Epithelial cell of proximal tubule (primary cell): ENCODE data around the gene AMBRA1. TPM values are rescaled to one million over a fixed set of nuclear protein-coding genes. Genes with fewer than 3 reads are reported as not detected.

Experiments used
- DNase-seq: peaks from one replicate; pipeline ENCODE4 v3.0.0-alpha.2; 2011; ENCODE audit warnings: low read depth
- H3K4me3 ChIP-seq: 2 replicates; pipeline ENCODE4 v1.5.1; 2011; ENCODE audit warnings: low read depth, mild to moderate bottlenecking, low read length
- CTCF ChIP-seq: conservative IDR thresholded peaks from 2 replicates; pipeline ENCODE4 v1.5.1; 2012; ENCODE audit warnings: low read depth, mild to moderate bottlenecking, low read length
- total RNA-seq: library from RNA; depleted of rRNA; stranded (reverse); fragments of >200 nt; gene quantifications from 2 replicates; pipeline ENCODE4 v1.2.3, GENCODE V29; 2015

AMBRA1 gene
- total RNA-seq, 1 donor from 2014 or later: 21.0 TPM

- TF ChIP-seq CTCF: no peak
- no peak overlapping the region for H3K4me3 ChIP-seq
- DNase-seq: no peak
Measured at GRCh38 chr11:46362156-46363030, 231.4 kb downstream of the AMBRA1 start.

GRCh38 chr11:46361283-46362155, 232.3 kb downstream of the AMBRA1 start:
- no peak overlapping the region for H3K4me3 ChIP-seq
- no peak for DNase-seq
- no peak for TF ChIP-seq CTCF

- H3K4me3 ChIP-seq: no peak overlapping the region
- DNase-seq: no peak
- no peak for TF ChIP-seq CTCF
Measured at GRCh38 chr11:46360878-46361277, 232.9 kb downstream of the AMBRA1 start.

- no peak for TF ChIP-seq CTCF
Measured at GRCh38 chr11:46359953-46360352, 233.9 kb downstream of the AMBRA1 start.

GRCh38 chr11:46357483-46357936, 236.3 kb downstream of the AMBRA1 start:
- H3K4me3 ChIP-seq: no peak overlapping the region
- no peak for DNase-seq
- TF ChIP-seq CTCF: no peak

More at GRCh38 chr11:46359953-46360352, 233.9 kb downstream of the AMBRA1 start:
- no peak for DNase-seq
- H3K4me3 ChIP-seq: no peak overlapping the region

GRCh38 chr11:46356924-46357482, 236.8 kb downstream of the AMBRA1 start:
- no peak for TF ChIP-seq CTCF
- no peak overlapping the region for H3K4me3 ChIP-seq
- no peak for DNase-seq
